IPS-NIHi11 (cell line): ENCODE measurements around the gene ITIH3.

Source experiments
- DNase-seq: peaks from one replicate; pipeline ENCODE4 v3.0.0; 2012; ENCODE audit warnings: mixed read lengths, low spot score

The ITIH3 gene

GRCh38 chr3:52793702-52794611 lies 639 bp upstream of the ITIH3 start:
- DNase-seq, result no peak

DNA sequence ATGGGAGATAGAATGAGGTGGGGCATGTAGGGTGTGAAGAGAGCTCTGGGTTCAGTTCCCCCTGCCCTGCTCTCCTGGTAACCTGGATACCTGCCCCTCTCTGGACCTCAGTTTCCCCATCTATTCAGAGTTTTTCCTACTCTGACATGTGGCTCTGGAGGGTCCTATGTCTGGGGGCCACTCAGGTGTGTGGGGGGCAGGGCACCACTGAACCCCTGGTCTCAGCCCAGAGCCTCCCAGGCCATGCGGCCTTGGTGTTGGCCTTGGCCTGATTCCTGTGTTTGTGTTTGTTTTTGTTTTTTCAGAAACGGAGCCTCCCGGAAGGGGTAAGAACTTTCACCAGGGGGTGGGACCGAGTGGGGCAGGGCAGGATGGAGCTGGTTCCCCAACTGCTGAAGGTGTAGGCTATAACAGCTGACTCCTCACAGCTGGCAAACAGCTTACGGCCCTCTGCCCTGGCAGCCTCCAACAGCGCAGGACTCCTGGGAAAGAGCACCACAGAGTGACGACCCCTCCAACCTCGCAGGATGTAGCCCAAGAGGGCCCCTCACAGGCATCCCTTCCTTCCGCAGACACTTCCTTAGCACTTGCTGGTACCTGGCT lies 803 bp downstream of the ITIH3 start:
- DNase-seq, result no peak

GRCh38 chr3:52796411-52796810 lies 1.8 kb downstream of the ITIH3 start:
- DNase-seq, result no peak

DNA sequence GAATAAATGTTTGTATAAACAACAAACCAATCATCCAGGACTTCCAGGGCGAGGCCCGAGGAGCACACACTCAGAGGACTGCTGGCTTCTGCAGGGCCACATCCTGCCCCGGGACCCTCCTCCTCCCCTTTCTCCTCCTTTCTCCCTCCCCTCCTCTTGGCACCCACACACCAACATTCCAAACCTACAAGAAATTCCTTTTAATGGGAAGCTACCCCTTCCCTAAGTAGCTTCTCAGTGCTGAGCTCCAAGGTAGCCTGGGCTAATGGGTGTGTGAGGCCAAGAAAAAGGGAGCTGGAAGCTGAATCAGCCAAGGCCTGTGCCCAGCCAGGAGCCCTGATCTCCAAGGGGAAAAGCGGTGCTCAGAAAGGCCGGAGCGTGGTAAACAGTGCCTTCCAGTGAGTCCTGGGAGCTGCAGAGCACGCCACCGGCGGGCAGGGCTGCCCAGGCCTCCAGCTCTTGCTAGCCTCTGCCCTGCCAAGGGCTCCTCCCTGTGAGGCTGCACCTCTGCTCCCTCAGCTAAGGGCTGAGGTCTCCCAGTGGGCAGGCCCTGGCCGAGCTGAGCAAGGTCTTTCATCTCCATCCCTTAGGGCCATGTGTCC lies 3.9 kb downstream of the ITIH3 start:
- DNase-seq, result no peak

DNA sequence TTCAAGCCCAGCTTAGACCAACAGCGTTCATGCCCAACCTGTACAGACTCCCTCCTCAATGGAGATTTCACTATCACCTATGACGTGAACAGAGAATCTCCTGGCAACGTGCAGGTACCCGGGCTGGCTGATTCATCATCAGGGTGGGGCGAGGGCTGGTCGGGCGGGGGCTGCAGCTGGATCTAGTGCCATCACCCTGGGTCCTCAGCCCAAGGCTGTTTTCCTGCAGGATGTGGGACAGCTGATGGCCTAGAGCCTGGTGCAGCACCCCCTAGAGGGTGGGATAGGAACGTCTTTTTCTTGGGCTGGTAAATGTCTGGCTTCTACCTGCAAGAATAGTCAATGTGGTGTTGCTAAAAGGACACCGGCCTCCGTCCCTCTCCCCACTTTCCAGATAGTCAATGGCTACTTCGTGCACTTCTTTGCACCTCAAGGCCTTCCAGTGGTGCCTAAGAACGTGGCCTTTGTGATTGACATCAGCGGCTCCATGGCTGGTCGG lies 4.4 kb downstream of the ITIH3 start:
- DNase-seq, result peak; percentile 91

DNA sequence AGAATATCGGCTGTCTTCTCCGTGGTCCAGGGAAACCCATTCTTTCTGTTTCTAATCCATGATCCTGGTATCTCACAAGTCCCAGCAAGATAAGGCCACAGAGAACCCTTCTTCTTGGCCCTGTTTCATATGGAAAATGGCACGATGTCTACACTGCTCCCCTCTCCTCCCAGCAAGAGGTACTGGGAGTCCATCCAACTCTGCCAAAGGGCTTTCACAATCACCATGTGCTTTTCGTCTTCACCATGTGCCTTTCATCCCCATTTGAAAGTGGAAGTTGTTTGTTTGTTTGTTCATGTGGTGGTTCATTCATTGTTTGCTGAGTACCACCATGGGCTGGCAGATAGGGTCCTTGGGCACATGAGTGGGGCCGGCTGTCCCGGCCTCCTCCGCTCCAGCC lies 5.5 kb downstream of the ITIH3 start:
- DNase-seq, result no peak

DNA sequence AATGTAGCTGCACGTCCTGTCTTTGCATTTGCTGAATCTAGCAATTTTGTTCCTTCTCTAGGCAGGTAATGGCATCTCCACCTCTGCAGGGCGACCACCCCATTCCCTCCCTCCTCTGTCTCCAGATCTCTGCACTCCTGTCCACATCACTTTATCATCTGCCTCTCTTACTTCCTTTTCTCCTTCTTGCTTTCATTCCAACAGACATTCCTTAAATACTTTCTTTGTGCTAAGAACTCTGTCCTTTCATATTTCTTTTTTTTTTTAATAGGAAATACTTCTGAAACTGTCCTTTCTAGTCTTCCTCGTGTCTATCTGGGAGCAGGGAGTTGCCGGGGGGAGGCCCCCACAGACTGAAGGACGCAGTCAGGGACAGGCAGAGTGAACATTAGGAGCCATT lies 7.2 kb downstream of the ITIH3 start:
- DNase-seq, result no peak

DNA sequence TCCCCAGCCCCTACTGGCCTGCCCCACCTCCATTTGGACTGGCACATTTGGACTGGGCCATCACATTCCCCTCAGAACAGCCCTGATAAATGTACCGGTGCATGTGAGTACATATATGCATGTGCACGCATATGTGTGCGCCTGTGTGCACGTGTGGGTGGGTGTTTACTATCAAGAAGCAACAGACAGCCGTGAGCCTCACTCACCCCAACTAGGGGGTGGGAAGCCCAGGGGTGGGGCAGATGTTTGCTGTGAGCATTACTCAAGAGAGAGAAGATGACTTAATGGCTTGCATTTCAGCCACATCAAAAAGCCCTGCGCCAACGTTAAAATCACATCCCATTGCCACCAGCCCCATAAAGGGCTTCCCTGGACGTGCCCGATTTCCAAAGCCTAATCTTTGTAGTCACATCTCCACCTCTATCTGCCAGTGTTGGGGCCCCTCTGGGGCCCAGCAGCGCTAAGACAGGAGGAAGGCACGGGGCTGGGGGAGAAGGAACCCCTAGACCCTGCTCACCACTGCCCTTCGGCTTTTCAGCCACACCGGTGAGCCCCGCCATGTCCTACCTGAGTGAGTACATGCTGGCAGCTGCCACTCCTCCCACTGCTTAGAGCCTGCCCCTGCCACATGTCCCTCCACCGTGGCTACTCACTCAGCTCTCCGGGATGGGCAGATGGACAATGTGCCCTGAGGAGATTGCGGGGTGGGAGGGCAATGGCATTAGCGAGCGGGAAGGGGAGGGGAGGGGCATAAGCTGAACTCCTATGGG lies 10.9 kb downstream of the ITIH3 start:
- no peak for DNase-seq

DNA sequence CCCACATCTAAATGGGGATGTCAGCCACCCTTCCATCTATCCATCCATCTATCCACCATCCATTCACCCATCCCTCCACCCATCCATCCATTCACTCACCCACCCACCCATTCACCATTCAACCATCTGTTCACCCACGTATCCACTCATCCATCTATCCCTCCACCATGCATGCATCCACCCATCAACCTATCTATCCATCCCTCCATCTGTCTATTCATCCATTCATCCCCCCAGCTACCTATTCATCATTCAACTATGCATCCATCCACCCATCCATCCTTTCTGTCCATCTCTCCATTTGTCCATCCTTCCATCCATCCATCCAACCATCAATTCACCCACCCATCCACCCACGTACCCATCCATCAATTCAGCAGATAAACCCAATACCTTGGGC lies 14.6 kb downstream of the ITIH3 start:
- DNase-seq, result no peak

- no peak for DNase-seq
These were observed 15.2 kb downstream of the ITIH3 start for GRCh38 chr3:52809662-52810377.

DNA sequence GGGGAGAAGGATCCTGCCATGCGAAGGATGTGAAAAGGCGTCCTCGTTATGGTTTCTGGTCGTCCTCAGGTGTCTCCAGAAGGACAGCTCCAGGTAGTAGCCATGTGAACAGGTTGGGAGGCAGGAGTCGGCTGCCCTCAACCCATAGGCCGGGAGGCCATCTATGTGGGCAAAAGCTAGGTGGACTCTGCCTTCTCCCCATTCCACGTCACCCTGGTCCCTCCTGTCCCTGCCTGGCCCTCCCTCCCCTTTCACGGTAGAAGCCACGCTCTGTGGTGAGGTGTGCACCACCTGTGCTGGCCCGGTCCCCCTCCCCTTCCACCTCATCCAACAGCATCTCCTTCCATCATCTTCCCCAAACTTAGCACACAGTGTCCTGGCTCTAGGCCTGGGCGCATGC lies 16.3 kb downstream of the ITIH3 start:
- no peak for DNase-seq

GRCh38 chr3:52811452-52812011 lies 16.9 kb downstream of the ITIH3 start:
- DNase-seq, result no peak

- DNase-seq, result no peak
These were observed 19.2 kb downstream of the ITIH3 start for GRCh38 chr3:52813810-52814209.

DNA sequence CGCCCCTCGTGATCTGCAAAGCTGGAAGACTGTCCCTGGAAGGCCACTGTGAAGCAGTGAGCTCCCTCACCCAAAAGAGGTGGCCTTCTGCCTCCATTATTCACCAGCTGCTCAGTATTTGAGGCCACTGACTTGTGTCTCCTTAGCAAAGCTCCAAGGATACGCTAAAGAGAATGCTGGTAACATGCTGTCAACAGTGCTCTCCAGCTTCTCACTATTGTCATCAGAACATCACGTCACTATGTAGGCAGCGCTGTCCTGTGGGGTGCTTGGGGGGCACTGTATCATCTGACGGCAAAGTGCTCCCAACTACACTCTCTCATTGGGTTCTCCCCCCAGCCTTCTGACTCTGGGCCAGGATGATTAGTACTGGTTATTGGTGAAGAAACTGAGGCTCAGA lies 21.6 kb downstream of the ITIH3 start:
- DNase-seq, result no peak

- DNase-seq, result no peak
These were observed 22.1 kb downstream of the ITIH3 start for GRCh38 chr3:52816654-52817053.

DNA sequence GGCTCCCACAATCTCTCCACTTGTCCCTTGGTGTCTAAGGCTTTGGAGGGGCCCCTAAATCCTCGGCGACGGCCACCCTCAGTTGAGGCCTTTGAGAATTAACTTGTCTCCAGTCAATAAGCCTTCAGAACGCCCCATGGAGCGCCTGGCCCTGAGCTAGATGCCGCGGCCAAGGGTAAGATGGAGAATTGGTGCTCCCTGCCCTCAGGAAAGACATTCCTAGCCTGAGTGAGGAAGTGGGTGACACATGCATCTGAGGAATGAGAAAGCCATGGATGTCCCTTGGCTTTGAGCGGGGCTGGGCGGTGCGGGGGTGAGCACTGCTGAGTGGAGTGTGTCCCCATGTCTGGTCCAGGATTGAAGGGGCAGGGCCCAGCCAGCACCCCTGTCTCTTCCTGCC lies 22.6 kb downstream of the ITIH3 start:
- no peak for DNase-seq

DNA sequence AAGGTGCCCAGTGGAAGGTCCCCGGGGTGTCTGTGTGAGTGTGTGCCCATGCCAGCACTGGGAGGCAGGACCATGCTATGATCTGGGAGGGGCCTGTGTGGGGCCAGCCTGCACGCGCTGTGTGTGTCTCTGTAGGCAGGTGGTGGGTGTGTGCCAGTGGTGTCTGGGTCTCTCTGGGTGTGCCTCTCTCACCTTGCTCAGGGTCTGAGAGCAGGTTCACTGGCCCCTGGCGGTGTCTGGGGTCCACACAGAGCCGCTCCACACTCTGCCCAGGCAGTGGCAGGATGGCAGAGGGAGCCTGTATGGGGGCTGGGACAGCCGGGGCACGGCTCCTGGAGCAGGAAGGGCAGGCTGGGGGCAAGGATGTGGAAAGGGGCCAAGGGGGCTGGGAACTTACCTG lies 23.3 kb downstream of the ITIH3 start:
- DNase-seq, result no peak

DNA sequence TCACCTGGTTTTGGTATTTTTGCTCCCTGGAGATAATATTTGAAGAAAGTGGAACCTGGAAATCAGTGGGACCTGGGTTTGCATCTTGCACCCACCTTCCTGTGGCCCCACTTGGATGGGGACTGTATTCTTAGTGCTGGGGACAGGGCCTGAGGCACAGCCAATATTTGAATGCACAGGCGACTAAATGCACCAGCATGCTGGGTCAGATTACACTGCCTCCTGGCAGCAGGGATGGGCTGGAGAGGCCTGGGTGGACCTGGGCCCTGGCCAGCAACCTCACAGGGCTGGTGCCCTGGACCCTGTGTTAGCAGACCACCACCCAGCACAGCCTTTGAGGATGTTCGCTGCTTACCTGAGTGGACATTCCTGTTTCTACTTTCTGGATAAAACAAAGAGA lies 25.3 kb downstream of the ITIH3 start:
- peak; percentile 55 for DNase-seq

DNA sequence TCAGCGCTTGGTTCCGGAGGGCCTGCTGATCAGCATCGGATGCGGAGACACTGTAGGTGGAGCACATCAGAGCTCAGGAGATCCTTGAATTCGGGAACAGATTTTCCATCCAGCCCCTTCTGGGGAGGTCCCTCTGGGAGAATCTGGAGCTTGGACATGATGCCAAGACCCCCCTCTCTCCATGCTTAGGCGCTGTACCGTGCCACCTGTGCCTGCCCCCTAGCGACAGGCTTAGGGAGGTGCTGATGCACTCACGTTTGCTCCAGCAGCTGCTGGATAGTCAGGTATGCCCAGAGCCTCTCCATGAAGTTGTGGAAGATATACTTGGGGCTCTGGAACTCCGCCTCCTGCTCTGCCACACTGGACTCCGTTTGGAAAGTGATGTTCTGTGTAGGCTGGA lies 26.1 kb downstream of the ITIH3 start:
- peak; percentile 88 for DNase-seq

DNA sequence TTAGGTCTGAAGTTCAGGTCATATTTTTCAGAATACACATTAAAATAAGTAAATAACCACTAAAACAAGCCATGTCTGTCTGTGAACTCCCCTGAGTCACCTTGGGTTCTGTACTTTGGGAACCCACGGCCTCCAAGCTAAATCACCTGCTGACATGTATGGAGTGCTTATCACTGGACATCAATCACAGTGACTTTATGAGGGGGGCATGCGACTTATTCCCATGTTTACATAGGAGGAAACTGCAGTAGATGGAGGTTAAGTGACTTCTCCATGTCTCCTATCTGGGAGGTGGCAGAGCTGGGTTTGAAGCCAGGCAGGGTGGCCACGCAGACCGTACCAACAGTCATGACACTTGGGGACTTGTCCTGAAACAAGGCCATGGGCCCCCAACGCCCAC lies 27.8 kb downstream of the ITIH3 start:
- no peak for DNase-seq

GRCh38 chr3:52824037-52824436 lies 29.4 kb downstream of the ITIH3 start:
- no peak for DNase-seq
